Measurements from ENCODE around the gene SLC18A2. TPM values are rescaled to one million over a fixed set of nuclear protein-coding genes. Genes with fewer than 3 reads are reported as not detected.

Gene SLC18A2
- total RNA-seq, 1 experiment from 2014 or later, result not detected

GRCh38 chr10:117272195-117273076 lies 31.5 kb downstream of the SLC18A2 start:
- H3K27me3 Mint-ChIP-seq (ENCODE audit: unreplicated experiment), result no peaks in the 10 kb centered on the region
- BruUV-seq (replicated peaks), result no TSS peak
- TF ChIP-seq, protein P1, sequence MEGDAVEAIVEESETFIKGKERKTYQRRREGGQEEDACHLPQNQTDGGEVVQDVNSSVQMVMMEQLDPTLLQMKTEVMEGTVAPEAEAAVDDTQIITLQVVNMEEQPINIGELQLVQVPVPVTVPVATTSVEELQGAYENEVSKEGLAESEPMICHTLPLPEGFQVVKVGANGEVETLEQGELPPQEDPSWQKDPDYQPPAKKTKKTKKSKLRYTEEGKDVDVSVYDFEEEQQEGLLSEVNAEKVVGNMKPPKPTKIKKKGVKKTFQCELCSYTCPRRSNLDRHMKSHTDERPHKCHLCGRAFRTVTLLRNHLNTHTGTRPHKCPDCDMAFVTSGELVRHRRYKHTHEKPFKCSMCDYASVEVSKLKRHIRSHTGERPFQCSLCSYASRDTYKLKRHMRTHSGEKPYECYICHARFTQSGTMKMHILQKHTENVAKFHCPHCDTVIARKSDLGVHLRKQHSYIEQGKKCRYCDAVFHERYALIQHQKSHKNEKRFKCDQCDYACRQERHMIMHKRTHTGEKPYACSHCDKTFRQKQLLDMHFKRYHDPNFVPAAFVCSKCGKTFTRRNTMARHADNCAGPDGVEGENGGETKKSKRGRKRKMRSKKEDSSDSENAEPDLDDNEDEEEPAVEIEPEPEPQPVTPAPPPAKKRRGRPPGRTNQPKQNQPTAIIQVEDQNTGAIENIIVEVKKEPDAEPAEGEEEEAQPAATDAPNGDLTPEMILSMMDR (IDR thresholded peaks at IDR 0.05; ENCODE audit: unreplicated experiment), result no peak
- H3K4me3 Mint-ChIP-seq (ENCODE audit: low read depth, unreplicated experiment), result no peak overlapping the region
- no peak for DNase-seq
- H3K4me1 Mint-ChIP-seq (ENCODE audit: low read depth, unreplicated experiment), result no peaks in the 10 kb centered on the region
- CTCF ChIA-PET, result no interaction called here
- intact Hi-C loops (cut with micrococcal nuclease; ENCODE audit: unreplicated experiment), result no loop called here
- no peaks in the 10 kb centered on the region for H3K9me3 Mint-ChIP-seq (ENCODE audit: low read depth, unreplicated experiment)
- H3K27ac Mint-ChIP-seq (ENCODE audit: unreplicated experiment), result no peak overlapping the region
- no peaks in the 10 kb centered on the region for H3K36me3 Mint-ChIP-seq (ENCODE audit: insufficient read depth, unreplicated experiment)

DNA sequence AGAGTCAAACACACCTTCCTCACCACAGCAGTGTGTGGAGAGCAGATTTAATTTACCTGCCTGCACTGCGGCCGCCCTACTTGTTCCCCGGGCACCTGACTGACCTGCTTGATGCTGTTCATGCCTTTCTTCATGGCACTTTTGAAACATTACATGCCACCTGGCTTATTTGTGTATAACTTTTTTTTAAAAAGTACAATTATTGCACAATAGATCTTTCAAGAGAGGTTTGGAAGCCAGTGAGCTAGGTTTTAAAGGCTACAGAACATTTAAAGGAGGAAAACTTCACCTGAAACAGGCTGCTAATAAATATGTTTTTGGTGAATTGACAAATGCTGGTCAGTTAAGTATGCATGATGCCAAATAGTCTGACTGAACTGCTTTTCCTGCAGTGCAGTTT lies 33.1 kb downstream of the SLC18A2 start:
- no TSS peak for BruUV-seq (replicated peaks)
- no peaks in the 10 kb centered on the region for H3K27me3 Mint-ChIP-seq (ENCODE audit: unreplicated experiment)
- no peaks in the 10 kb centered on the region for H3K4me1 Mint-ChIP-seq (ENCODE audit: low read depth, unreplicated experiment)
- TF ChIP-seq, protein P1 (IDR thresholded peaks at IDR 0.05; ENCODE audit: unreplicated experiment), result no peak
- no peak overlapping the region for H3K4me3 Mint-ChIP-seq (ENCODE audit: low read depth, unreplicated experiment)
- H3K9me3 Mint-ChIP-seq (ENCODE audit: low read depth, unreplicated experiment), result no peaks in the 10 kb centered on the region
- H3K27ac Mint-ChIP-seq (ENCODE audit: unreplicated experiment), result no peak overlapping the region
- no peak for DNase-seq
- no peaks in the 10 kb centered on the region for H3K36me3 Mint-ChIP-seq (ENCODE audit: insufficient read depth, unreplicated experiment)
- intact Hi-C loops (cut with micrococcal nuclease; ENCODE audit: unreplicated experiment), result no loop called here
- CTCF ChIA-PET, result no interaction called here

DNA sequence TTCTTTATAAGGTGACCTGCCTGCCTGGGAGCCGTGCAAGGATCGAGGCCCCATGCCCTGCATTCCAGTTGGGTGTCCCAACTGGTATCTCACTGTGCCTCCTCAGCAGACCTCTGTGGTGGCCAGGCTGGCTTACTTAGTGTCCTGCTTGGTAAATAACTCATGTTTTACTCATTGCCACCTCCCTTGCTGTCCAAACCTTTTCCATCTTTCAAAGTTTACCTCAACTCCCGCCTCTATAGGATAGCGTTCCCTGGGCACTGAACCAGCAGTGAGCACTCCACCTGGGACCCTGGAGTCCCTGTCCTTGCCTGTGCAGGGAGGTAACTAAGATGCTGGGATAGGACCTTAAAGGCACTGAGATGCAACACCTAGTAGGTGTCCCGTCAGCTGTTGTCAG lies 33.6 kb downstream of the SLC18A2 start:
- intact Hi-C loops (cut with micrococcal nuclease; ENCODE audit: unreplicated experiment), result no loop called here
- CTCF ChIA-PET, result no interaction called here
- Mint-ChIP-seq H3K4me3 (ENCODE audit: low read depth, unreplicated experiment) (no peak overlapping the region), H3K36me3 (ENCODE audit: insufficient read depth, unreplicated experiment) (no peaks in the 10 kb centered on the region), H3K27me3 (ENCODE audit: unreplicated experiment) (no peaks in the 10 kb centered on the region), H3K27ac (ENCODE audit: unreplicated experiment) (no peak overlapping the region), H3K9me3 (ENCODE audit: low read depth, unreplicated experiment) (no peaks in the 10 kb centered on the region), H3K4me1 (ENCODE audit: low read depth, unreplicated experiment) (no peaks in the 10 kb centered on the region)
- BruUV-seq (replicated peaks), result no TSS peak
- no peak for DNase-seq
- TF ChIP-seq, protein P1 (IDR thresholded peaks at IDR 0.05; ENCODE audit: unreplicated experiment), result no peak

DNA sequence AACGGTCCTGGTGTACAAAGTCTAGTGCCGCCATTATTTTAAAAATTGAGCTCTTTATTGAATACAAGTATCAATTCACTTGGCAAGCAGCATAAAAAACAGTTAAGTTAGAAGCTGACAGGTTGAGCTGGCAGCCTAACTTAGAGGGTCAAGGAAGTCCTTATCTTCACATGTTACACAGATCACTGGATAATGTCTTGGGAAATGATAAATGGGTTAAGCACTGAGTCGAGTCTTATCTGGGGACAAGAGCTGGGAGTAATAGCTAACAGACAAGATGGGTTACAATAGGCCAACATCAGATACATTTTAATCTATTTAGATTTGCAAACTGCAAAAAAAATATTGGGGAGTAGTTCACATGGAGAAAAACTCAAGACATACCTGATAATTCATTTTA lies 34.2 kb downstream of the SLC18A2 start:
- Mint-ChIP-seq H3K4me1 (ENCODE audit: low read depth, unreplicated experiment) (no peaks in the 10 kb centered on the region), H3K4me3 (ENCODE audit: low read depth, unreplicated experiment) (no peak overlapping the region), H3K27me3 (ENCODE audit: unreplicated experiment) (no peaks in the 10 kb centered on the region), H3K9me3 (ENCODE audit: low read depth, unreplicated experiment) (no peaks in the 10 kb centered on the region), H3K27ac (ENCODE audit: unreplicated experiment) (no peak overlapping the region), H3K36me3 (ENCODE audit: insufficient read depth, unreplicated experiment) (no peaks in the 10 kb centered on the region)
- TF ChIP-seq, protein P1 (IDR thresholded peaks at IDR 0.05; ENCODE audit: unreplicated experiment), result no peak
- no TSS peak for BruUV-seq (replicated peaks)
- intact Hi-C loops (cut with micrococcal nuclease; ENCODE audit: unreplicated experiment), result no loop called here
- CTCF ChIA-PET, result no interaction called here
- DNase-seq, result no peak

All from Calu3 (cell line).